ENCODE measurements around the gene ARHGAP1.

- TF ChIP-seq EZH2 (IDR thresholded peaks at IDR 0.05; ENCODE audit: insufficient read depth, poor library complexity, severe bottlenecking): no peak
- TF ChIP-seq EZH2phosphoT487 (IDR thresholded peaks at IDR 0.05; ENCODE audit: insufficient read depth, low read depth): no peak
These were observed 22.3 kb upstream of the ARHGAP1 start for GRCh38 chr11:46722566-46723358.

Measured in GM23248 (cell line).